T-helper 1 cell treated with Interleukin-12 subunit alpha and Interleukin-12 subunit beta and Interleukin-4 antibody, amounts not matched to agents 30 ng/mL and 1 ng/mL, for 36 hours (primary cell): ENCODE data around the gene DNAJC30. TPM values are rescaled to one million over a fixed set of nuclear protein-coding genes. Genes with fewer than 3 reads are reported as not detected.
"Not testable (repeated sequence)": the region's sequence is repeated elsewhere in the genome, so short reads cannot be mapped to it uniquely, and the experiment has no call there.

Experiments used
- intact Hi-C: fragments of 100-400 bp; cut with micrococcal nuclease; formaldehyde crosslinking; loops from one replicate; pipeline ENCODE4 v1.15.1; 2024
- total RNA-seq: library from RNA; stranded (reverse); gene quantifications from 2 replicates; pipeline ENCODE4 v1.2.3, GENCODE V29; 2022

The DNAJC30 gene
- total RNA-seq = 8.3 and 9.3 TPM in 2 replicates

- intact Hi-C loops = loop anchor here (1.0 kb wide), 9 partner anchors 16 to 161 kb away; partner anchors contain the start of genes ABHD11, BAZ1B, BCL7B and METTL27
Measured at GRCh38 chr7:73683056-73683787, at the start of gene DNAJC30, which contains the start of gene BUD23. TSS of gene DNAJC30 (minus strand) at chr7:73683453. CDS start at chr7:73683423, 30 bp downstream. TSS of gene BUD23 (plus strand) at chr7:73683597. CDS start at chr7:73683626, 29 bp downstream.

GRCh38 chr7:73732397-73732796, 49.1 kb upstream of the DNAJC30 start:
- intact Hi-C loops = loop anchor here (10.0 kb wide), 1 partner anchor 808 kb away; the partner anchor contains the start of gene POM121

GRCh38 chr7:73730485-73730884, 47.2 kb upstream of the DNAJC30 start:
- intact Hi-C loops = loop anchor here (10.0 kb wide), 1 partner anchor 806 kb away; the partner anchor contains the start of gene POM121

GRCh38 chr7:73728551-73728950, 45.3 kb upstream of the DNAJC30 start:
- intact Hi-C loops = no loop called here

GRCh38 chr7:73727952-73728351, 44.7 kb upstream of the DNAJC30 start:
- intact Hi-C loops = no loop called here

GRCh38 chr7:73726083-73726466, 42.8 kb upstream of the DNAJC30 start:
- intact Hi-C loops = no loop called here

GRCh38 chr7:73723813-73724212, 40.6 kb upstream of the DNAJC30 start:
- intact Hi-C loops = no loop called here

GRCh38 chr7:73722785-73723184, 39.5 kb upstream of the DNAJC30 start:
- intact Hi-C loops = no loop called here

- intact Hi-C loops = not testable (repeated sequence)
Measured at GRCh38 chr7:73722182-73722581, 38.9 kb upstream of the DNAJC30 start.

- intact Hi-C loops = no loop called here
Measured at GRCh38 chr7:73721377-73721817, 38.1 kb upstream of the DNAJC30 start.

- intact Hi-C loops = not testable (repeated sequence)
Measured at GRCh38 chr7:73720443-73720842, 37.2 kb upstream of the DNAJC30 start.

GRCh38 chr7:73719806-73720169, 36.5 kb upstream of the DNAJC30 start:
- intact Hi-C loops = loop anchor here (1.0 to 2.0 kb wide), 5 partner anchors 15 to 197 kb away; partner anchors contain the start of genes ABHD11, BAZ1B, MLXIPL and TBL2

GRCh38 chr7:73718905-73719805, 35.9 kb upstream of the DNAJC30 start, which contains the start of gene STX1A:
TSS of gene STX1A (minus strand) at chr7:73719669. CDS start at chr7:73719631, 38 bp downstream.
- intact Hi-C loops = loop anchor here (1.0 to 2.0 kb wide), 9 partner anchors 13 to 196 kb away; partner anchors contain the start of genes ABHD11, BAZ1B, BCL7B and BUD23

GRCh38 chr7:73718438-73718881, 35.2 kb upstream of the DNAJC30 start:
- intact Hi-C loops = loop anchor here (1.0 to 2.0 kb wide), 5 partner anchors 12 to 196 kb away; partner anchors contain the start of genes BAZ1B, BCL7B, BUD23 and DNAJC30

- intact Hi-C loops = loop anchor here (1.0 to 2.0 kb wide), 5 partner anchors 12 to 195 kb away; partner anchors contain the start of genes BAZ1B, BCL7B, BUD23 and DNAJC30
Measured at GRCh38 chr7:73717991-73718405, 34.7 kb upstream of the DNAJC30 start.

GRCh38 chr7:73717025-73717807, 34.0 kb upstream of the DNAJC30 start:
- intact Hi-C loops = no loop called here

GRCh38 chr7:73716318-73716890, 33.2 kb upstream of the DNAJC30 start:
- intact Hi-C loops = no loop called here

- intact Hi-C loops = no loop called here
Measured at GRCh38 chr7:73715648-73716317, 32.5 kb upstream of the DNAJC30 start.

- intact Hi-C loops = not testable (repeated sequence)
Measured at GRCh38 chr7:73713319-73713718, 30.1 kb upstream of the DNAJC30 start.
